Measurements from ENCODE around the gene SLC35G3.
"Not testable (repeated sequence)": the region's sequence is repeated elsewhere in the genome, so short reads cannot be mapped to it uniquely, and the experiment has no call there.

SLC35G3 gene

DNA sequence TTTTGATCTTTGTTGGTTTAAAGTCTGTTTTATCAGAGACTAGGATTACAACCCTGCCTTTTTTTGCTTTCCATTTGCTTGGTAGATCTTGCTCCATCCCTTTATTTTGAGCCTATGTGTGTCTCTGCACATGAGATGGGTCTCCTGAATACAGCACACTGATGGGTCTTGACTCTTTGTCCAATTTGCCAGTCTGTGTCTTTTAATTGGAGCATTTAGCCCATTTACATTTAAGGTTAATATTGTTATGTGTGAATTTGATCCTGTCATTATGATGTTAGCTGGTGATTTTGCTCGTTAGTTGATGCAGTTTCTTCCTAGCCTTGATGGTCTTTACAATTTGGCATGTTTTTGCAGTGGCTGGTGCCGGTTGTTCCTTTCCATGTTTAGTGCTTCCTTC, 8.4 kb upstream of the SLC35G3 start:
- DNase-seq: not testable (repeated sequence)

DNA sequence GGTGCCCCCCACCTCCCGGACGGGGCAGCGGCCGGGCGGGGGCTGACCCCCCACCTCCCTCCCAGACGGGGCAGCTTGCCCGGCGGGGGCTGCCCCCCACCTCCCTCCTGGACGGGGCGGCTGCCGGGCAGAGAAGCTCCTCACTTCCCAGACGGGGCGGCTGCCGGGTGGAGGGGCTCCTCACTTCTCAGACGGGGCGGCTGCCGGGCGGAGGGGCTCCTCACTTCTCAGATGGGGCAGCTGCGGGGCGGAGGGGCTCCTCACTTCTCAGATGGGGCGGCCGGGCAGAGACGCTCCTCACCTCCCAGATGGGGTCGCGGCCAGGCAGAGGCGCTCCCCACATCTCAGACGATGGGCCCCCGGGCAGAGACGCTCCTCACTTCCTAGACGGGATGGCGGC, 869 bp upstream of the SLC35G3 start:
- not testable (repeated sequence) for DNase-seq

DNA sequence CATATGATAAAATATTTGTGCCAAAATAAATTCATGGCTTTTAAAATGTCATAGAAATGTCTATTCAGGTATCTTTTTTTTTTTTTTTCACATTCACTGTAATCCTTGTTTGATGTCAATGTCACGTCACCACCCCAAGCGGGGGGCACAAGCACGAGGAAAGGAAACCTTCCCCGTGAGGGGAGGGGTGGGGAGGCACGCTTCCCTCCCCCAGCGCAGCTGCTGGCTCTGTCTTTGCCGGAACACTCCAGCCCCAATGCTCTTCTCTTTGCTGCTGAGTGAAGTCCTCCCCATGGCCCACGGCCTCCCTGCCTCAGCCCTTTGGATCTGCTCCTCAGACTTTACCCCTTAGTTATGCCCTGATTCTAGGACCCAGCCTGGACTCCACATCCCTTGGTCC, 1.5 kb downstream of the SLC35G3 start:
- DNase-seq: no peak

DNA sequence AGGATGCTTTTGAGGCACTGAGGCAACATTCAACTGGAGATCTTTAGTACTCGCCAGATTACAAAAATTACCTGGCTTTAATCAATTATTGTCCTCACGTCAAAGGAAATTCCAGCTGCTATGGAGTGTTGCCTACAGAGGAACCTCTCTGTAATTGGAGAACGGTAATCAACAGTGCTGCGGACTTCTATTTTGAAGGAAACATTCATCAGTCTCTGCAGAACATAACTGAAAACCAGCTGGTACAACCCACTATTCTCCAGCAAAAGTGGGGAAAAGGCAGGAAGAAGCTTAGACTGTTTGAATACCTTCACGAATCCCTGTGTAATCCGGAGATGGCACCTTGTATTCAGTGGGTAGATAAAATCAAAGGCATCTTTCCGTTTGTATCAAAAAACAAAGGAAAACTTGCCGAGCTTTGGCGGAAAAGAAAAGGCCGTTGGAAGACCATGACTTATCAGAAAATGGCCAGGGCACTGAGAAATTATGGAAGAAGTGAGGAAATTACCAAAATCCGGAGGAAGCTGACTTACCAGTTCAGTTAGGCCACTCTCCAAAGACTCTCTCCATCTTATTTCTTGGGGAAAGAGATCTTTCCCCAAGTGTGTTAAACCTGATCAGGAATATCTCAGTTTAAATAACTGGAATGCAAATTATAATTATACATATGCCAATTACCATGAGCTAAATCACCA, 3.0 kb downstream of the SLC35G3 start:
- no peak for DNase-seq

DNA sequence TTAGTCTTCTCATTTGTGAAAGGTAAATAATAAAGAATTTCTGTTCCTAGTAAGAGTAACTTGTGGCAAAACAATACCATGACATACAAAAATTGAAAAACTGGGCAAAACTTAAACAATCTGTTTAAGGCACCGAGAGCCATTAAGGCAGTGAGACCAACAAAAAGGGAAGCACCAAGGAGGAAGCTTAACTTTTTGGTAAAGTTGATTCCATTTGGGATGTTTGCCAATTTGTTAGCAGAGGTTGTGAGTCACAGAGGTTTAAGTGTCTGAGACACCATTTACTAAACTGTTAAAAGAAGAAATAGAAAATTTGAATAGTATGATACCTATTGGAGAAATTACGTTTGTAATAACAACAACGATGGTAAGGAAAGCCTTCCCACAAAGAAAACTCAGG, 4.9 kb downstream of the SLC35G3 start:
- peak; percentile 89 for DNase-seq

DNA sequence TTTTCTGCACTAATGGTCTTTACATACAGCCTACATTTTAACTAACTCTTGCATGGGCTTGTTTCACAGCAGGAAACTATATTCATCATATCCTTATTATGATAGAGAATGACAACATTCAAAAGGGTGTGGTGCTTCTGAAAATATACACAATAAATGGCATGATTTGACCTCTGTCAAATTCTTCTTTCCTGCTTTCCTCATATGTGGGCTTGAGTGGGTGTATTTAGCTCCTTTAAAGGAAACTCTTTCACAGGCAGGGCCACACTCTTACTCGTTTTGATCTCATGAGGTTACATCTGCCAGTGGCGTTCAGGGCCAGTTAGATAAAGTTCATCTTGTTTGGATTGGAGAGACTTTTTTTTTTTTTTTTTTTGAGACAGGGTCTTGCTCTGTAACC, 6.1 kb downstream of the SLC35G3 start:
- DNase-seq: peak; percentile 83

DNA sequence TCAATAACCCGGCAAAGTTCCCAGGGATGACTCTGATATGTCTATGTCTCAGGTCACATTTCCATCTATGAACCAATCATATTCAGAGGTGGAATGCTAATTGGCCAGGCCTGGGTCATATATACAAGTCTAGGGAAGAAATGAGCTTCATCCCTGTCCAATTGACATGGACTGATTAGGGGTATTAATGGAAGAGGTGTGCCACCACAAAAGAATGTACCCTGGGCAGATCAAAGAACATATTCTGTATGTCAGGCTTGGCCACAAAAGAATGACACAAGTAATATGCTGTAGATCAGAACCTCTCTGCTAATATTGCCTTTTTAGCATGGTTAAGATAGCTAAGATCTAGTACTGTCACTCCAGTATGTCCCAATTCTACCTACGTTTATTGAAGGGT, 6.7 kb downstream of the SLC35G3 start:
- DNase-seq: no peak

DNA sequence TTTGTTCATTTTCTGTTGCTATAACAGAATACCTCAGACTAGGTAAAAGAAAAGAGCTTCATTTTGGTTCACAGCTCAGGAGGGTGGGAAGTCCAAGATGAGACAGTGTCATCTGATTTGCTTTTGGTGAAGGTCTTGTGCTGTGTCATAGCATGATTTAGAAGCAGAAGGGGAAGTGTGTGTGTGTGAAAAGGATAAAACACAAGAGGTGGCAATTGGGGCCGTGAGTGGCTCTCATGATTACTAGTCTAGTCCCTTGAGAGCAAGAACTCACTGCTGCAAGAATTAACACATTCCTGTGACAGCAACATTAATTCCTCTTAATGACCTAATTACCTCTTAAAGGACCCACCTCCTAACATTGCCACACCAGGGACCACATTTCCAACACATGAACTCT, 8.3 kb downstream of the SLC35G3 start:
- DNase-seq: peak; percentile 88

DNA sequence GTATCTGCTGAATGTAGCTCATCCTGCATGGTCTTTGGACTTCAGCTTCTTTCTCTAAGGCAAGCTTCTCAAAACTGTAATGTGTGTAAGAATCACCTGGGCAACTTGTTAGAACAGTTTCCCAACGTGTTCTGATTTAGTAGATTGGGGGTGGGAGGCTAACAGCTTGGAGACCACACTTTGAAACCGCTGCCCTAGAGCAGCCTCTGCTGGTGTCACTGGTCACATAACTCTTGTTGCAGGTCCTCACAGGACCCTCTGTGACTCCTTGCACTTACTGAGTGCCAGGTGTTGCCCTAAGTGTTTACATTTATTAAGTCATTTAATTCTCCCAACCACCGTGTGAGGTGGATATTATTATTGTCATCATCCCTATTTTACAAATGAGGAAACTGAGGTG, 9.9 kb downstream of the SLC35G3 start:
- DNase-seq: no peak

DNA sequence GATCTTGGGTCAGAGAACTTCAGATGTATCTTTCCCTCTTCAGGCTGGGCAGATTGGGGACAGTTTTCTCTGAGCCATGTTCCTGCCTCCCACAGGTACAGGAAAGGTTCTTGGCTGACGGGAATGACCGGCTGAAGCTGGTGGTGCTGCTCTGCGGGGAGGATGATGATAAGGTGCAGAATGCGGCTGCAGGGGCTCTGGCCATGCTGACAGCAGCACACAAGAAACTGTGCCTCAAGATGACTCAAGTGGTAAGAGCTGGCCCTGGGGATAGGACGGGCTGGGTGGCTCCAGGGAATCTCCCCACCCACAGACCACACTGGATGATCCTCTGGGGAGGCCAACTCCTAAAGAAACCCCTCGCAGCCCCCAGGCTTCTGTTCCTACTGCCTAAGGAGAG, 10.9 kb downstream of the SLC35G3 start:
- DNase-seq: peak; percentile 61

DNA sequence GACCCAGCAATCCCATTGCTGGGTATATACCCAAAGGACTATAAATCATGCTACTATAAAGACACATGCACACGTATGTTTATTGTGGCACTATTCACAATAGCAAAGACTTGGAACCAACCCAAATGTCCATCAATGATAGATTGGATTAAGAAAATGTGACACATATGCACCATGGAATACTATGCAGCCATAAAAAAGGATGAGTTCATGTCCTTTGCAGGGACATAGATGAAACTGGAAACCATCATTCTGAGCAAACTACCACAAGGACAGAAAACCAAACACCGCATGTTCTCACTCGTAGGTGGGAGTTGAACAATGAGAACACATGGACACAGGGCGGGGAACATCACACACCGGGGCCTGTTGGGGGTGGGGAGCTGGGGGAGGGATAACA, 14.8 kb downstream of the SLC35G3 start:
- not testable (repeated sequence) for DNase-seq

DNA sequence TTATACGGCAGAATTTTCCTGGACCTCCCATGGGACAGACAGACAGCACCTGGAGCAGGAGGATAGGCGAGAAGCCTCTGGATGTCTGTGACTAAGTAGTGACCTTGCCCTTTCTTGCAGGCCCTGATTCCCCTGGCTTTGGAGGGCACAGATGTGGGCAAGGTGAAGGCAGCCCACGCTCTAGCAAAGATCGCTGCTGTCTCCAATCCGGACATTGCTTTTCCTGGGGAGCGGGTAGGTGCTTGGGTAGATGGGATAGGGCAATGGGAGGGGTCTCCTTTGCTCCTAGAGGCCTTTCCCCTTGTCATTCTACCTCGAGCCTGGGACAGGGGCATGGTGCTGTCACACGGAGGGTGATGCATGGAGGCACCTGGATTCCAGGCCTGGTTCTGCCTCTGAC, 17.3 kb downstream of the SLC35G3 start:
- DNase-seq: no peak

DNA sequence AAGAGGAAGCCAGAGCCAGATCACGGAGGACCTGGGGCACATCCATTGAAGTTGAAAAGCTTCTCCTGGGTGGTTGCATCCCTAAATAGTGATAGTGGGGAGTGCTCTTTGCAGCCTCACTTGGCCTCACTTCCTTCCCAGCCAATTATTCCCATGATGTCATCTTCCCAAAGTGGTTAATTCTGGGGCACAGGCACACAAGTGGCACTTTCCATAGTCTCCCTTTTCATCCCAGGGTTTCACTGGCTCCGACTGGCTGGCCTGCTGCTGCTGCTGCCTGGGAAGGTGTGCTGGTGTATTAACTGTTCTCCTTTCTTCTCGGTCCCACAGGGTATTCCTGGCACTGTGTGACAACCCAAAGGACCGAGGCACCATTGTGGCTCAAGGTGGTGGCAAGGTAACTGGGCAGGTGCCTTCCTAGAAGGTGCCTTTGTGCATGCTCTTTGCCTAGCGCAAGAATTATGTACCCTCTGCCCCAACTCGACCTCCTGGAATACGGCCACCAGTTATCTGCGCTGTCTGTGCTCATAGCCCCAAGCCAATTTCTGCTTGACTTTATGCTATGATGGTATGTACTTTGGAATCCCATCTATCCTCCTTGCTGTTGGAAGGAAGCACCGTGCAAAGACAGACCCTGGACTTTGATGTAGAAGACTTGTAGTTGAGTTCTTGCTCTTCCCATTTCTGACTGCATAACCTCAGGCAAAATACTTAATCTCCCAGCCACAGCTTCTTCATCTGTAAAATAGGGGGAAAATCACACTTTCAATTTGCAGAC, 18.4 kb downstream of the SLC35G3 start:
- DNase-seq: no peak

DNA sequence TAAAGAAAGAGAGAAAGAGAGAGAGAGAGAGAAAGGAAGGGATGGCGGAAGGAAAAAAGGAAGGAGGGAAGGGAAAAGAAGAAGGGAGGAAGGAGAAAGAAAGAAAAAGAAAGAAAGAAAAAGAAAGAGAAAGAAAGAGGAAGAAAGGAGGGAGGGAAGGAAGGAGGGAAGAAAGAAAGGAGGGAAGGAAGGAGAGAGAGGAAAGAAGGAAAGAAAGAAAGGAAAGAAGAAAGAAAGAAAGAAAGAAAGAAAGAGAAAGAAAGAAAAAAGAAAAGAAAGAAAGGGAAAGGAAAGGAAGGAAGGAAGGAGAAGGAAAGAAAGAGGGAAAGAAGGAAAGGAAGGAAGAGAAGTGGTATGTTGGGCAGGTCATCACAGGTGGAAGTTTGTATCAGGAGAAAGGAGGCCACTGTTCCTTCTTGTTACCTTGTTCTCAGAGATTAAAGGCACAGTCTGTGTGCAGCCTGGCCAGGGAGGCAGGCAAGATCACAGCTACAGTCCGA, 19.3 kb downstream of the SLC35G3 start:
- DNase-seq: no peak

DNA sequence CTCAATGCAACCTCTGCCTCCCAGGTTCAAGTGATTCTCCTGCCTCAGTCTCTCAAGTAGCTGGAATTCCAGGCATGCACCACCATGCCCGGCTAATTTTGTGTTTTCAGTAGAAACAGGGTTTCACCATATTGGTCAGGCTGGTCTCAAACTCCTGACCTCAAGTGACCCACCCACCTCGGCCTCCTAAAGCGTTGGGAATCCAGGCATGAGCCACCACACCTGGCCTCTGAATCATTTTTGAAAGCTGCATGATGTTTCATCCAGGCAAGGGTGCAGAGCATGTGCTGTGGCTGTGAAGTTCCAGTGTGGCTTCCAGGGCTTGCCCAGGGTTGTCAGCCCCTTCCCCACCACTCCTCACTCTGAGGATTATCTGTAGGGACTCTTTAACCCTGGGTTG, 21.9 kb downstream of the SLC35G3 start:
- DNase-seq: not testable (repeated sequence)

DNA sequence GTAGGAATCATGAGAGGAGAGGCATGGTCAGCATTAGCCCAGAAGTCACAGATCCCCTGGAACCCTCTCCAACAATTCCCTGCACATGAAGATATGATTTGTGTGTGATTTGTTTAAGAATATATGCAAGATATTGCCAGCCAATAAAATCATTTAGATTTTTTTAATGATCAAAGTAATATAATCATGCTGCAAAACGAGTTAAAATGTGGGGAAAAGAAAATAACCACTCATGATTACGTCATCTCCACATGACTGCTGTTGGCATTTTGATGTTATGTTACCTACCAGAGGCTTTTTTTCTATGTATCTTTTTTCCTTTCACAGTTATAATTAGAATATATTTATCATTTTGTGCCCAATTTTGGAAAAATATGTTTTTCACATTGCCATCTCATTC, 22.4 kb downstream of the SLC35G3 start:
- DNase-seq: peak; percentile 42

DNA sequence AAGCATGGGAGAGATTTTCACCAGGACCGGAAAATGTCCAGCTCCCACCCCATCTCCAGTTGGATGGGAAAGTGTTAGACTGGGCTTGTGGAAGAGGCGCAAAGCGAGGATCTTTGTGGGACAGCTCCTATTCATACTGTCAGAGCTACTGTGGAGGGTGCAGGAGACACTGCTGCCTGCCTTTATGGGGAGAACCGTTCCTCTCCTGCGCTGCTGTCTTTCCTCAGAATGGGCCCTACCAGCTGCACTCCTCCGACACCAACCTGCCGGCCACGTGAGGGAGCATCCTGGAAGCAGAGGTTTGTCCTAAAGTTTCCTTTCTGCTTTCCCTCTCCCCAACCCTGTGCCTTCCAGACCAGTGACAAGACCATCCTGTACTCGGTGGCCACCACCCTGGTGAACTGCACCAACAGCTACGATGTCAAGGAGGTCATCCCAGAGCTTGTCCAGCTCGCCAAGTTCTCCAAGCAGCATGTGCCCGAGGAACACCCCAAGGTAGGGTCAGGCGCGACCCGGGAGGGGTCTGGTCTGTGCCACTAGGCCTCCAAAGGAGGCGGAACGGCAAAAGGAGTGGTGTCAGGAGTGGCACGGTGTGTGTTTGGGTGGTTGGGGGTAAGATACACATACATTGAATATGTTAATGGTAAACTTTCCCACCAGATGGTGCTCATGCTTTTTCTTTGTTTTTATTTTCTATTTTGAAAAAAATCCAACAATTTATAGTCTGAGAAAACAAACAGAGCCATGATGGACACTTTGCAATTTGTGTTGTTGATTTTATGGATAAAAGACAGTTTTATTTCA, 23.0 kb downstream of the SLC35G3 start:
- DNase-seq: peak; percentile 38

DNA sequence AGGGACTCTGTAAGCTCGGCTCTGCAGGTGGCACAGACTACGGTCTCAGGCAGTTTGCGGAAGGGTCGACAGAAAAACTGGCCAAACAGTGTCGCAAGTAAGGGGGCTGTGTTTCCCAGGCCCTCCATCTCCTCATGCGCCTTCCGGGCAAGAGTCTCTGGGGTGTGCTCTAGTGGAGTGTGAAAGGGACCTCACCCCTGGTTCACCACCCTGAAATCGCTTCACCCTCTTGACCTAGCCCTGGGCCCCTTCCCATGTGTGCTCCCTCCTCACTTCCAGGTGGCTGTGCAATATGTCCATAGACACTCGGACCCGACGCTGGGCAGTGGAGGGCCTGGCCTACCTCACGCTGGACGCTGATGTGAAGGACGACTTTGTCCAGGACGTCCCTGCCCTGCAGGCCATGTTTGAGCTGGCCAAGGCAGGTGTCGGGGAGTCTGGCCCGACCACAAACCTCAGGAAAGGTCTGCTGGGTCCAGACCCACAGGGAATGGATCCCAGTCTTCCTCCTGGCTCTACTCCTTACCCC, 24.3 kb downstream of the SLC35G3 start:
- no peak for DNase-seq

DNA sequence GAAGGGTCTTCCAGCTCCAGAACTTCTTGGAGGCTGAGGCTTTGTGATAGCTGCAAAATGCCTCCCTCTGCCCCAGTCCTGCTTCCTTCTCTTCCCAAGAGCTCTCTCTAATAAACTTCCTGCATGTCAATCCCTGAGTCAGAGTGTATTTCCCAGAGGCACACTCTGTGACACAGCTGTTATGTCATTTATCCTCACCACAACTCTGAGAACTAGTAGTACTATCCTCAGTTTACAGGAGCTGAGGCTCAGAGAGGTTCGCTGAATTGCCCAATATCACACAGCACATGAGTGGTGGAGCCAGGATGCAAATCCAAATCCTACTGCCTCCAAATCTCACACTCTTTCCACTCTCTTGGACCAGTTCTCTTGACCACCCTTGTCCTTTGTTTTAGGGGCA, 26.5 kb downstream of the SLC35G3 start:
- DNase-seq: peak; percentile 25

DNA sequence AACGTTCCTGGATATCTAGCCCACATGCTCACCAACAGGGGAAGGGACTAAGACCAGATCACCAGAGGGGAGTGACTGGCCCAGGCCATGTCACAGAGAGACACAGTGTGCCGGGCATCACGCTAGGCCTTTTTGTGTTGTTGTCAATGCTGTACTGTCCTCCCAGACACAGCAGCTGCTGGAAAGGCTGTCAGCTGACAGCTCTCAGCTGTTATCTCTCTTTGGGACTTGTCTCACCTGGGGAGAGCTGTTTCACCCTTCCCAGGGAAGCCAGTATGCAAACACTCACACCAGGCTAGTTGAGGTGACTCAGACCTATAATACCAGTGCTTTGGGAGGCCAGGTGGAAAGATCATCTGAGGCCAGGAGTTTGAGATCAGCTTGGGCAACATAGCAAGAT, 27.1 kb downstream of the SLC35G3 start:
- no peak for DNase-seq

DNA sequence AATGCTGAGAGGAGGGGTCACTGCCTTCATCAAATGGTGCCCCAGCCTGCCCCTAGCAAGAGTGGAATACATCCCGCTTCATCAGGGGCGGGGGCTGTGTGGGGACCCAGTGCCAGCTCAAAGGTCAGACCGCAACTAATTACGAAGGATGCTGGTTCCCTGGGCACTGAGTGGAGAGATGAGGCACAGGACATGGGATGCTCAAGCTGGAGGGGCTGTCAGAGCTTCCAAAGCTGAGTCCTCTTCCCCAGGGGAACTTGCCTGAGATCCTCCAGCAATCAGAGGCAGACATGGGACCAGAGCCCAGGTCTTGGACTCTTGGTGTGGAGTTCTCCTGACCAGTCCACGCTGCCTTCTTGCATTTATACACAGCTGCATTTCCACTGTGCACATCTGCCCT, 27.7 kb downstream of the SLC35G3 start:
- no peak for DNase-seq

DNA sequence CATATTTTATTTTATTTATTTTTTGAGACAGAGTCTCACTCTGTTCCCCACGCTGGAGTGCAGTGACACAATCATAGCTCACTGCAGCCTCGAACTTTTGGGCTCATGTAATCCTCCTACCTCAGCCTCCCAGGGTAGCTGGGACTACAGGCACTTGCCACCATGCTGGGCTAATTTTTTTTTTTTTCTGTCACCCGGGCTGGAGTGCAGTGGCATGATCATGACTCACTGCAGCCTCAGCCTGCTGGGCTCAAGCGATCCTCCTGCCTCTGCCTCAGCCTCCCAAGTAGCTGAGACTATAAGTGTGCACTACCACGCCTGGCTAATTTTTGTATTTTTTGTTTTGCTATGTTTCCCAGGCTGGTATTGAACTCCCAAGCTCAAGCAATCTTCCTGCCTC, 29.5 kb downstream of the SLC35G3 start:
- no peak for DNase-seq

DNA sequence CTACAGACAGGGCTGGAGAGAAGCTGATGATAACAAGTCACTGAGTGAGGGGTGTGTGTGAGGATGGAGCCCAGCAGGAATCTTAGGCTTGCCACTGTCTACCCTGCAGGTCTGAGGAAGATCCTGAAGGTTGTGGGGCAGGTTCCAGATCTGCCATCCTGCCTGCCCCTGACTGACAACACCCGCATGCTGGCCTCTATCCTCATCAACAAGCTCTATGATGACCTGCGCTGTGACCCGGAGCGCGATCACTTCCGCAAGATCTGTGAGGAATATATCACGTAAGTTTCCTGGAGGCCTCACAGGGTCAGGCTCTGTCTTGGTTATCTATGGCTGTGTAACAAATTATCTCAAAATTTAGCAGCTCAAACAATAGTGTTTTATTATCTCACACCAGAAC, 30.3 kb downstream of the SLC35G3 start:
- no peak for DNase-seq

Measured in suppressor macrophage treated with lipopolysaccharide for 4 hours (primary cell).